Measurements from ENCODE around the gene CADPS.

The CADPS gene

GRCh38 chr3:62805580-62806277, 69.5 kb downstream of the CADPS start:
- DNase-seq, result no peak

GRCh38 chr3:62805106-62805505, 70.1 kb downstream of the CADPS start:
- DNase-seq, result no peak

GRCh38 chr3:62803276-62803675, 71.9 kb downstream of the CADPS start:
- DNase-seq, result no peak

- DNase-seq, result no peak
Observed at GRCh38 chr3:62798000-62798399, 77.2 kb downstream of the CADPS start.

GRCh38 chr3:62797132-62797531, 78.1 kb downstream of the CADPS start:
- no peak for DNase-seq

- DNase-seq, result no peak
Observed at GRCh38 chr3:62795978-62796657, 79.1 kb downstream of the CADPS start.

GRCh38 chr3:62793946-62794345, 81.3 kb downstream of the CADPS start:
- no peak for DNase-seq

- no peak for DNase-seq
Observed at GRCh38 chr3:62785384-62785783, 89.8 kb downstream of the CADPS start.

- no peak for DNase-seq
Observed at GRCh38 chr3:62781121-62781520, 94.1 kb downstream of the CADPS start.

GRCh38 chr3:62777674-62778073, 97.5 kb downstream of the CADPS start:
- DNase-seq, result no peak

GRCh38 chr3:62777130-62777529, 98.1 kb downstream of the CADPS start:
- no peak for DNase-seq

GRCh38 chr3:62774221-62774620, 101.0 kb downstream of the CADPS start:
- DNase-seq, result no peak

- no peak for DNase-seq
Observed at GRCh38 chr3:62771331-62772072, 103.7 kb downstream of the CADPS start.

GRCh38 chr3:62768896-62769295, 106.3 kb downstream of the CADPS start:
- DNase-seq, result no peak

GRCh38 chr3:62761711-62762110, 113.5 kb downstream of the CADPS start:
- DNase-seq, result no peak

- no peak for DNase-seq
Observed at GRCh38 chr3:62761311-62761710, 113.9 kb downstream of the CADPS start.

- no peak for DNase-seq
Observed at GRCh38 chr3:62758296-62759066, 116.7 kb downstream of the CADPS start.

- DNase-seq, result no peak
Observed at GRCh38 chr3:62757045-62757444, 118.2 kb downstream of the CADPS start.

- peak; percentile 73 for DNase-seq
Observed at GRCh38 chr3:62755285-62755684, 119.9 kb downstream of the CADPS start.

- no peak for DNase-seq
Observed at GRCh38 chr3:62749657-62750056, 125.6 kb downstream of the CADPS start.

GRCh38 chr3:62749130-62749529, 126.1 kb downstream of the CADPS start:
- DNase-seq, result no peak

GRCh38 chr3:62737449-62737848, 137.8 kb downstream of the CADPS start:
- no peak for DNase-seq

- no peak for DNase-seq
Observed at GRCh38 chr3:62735510-62735909, 139.7 kb downstream of the CADPS start.
